Measurements from ENCODE around the gene HEMGN. TPM values are rescaled to one million over a fixed set of nuclear protein-coding genes. Genes with fewer than 3 reads are reported as not detected.

Gene HEMGN
- total RNA-seq, 2 experiments from 2014 or later: 1.2 to 1.4 TPM

DNA sequence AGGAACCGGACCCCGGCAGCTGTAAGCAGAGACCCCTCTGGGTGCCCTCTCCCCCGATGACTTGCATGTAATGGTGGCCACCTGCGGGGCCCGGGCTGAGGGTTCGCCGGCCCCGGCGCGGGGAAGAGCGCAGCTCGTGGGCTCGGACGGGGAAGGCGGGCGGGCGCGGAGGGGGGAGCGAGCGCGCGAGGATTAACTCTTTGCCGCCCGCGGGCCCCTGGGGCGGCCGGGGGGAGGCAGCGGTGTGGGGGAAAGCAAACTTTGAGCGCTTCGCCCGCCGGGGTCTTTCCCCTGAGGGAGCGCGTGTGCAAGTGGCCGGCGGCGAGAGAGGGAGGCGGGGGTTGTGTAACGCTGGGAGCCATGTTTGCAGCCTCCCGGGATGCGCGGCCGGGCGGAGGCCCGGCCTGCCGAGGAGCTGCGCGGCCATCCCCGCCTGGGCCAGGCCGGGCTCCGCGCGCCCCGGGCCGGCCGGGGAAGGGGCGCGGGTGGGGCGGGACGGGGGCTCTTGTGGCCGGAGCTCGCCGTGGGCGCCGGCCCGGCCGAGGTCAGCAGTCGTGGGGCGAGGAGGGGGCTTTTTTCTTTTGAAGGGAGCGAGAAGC lies 45.7 kb upstream of the HEMGN start:
- peak; percentile 9 for ATAC-seq
- Mint-ChIP-seq H3K36me3 (ENCODE audit: low read depth) (peaks cover 35% of the 10 kb centered on the region), H3K4me3 (peak overlapping the region; percentile 83), H3K4me1 (ENCODE audit: low read depth) (peaks cover 58% of the 10 kb centered on the region), H3K27ac (peak overlapping the region; percentile 93), H3K27me3 (no peaks in the 10 kb centered on the region), H3K9me3 (no peaks in the 10 kb centered on the region)
- ChIA-PET POLR2A (interaction anchor here (0.7 to 17.6 kb wide), 22 partner anchors 9 to 1135 kb away, joined by 3 to 201 read pairs (median 4); partner anchors contain the start of genes HEMGN, TBC1D2 and TRMO), CTCF (interaction anchor here (0.8 to 8.4 kb wide), 7 partner anchors 10 to 61 kb away, joined by 3 to 74 read pairs (median 3); partner anchors contain the start of gene TRMO)
- TF ChIP-seq, protein P1, sequence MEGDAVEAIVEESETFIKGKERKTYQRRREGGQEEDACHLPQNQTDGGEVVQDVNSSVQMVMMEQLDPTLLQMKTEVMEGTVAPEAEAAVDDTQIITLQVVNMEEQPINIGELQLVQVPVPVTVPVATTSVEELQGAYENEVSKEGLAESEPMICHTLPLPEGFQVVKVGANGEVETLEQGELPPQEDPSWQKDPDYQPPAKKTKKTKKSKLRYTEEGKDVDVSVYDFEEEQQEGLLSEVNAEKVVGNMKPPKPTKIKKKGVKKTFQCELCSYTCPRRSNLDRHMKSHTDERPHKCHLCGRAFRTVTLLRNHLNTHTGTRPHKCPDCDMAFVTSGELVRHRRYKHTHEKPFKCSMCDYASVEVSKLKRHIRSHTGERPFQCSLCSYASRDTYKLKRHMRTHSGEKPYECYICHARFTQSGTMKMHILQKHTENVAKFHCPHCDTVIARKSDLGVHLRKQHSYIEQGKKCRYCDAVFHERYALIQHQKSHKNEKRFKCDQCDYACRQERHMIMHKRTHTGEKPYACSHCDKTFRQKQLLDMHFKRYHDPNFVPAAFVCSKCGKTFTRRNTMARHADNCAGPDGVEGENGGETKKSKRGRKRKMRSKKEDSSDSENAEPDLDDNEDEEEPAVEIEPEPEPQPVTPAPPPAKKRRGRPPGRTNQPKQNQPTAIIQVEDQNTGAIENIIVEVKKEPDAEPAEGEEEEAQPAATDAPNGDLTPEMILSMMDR (IDR thresholded peaks at IDR 0.05): no peak
- DNase-seq: peak; percentile 63
- intact Hi-C loops (cut with micrococcal nuclease): loop anchor here (2.0 kb wide), 1 partner anchor 61 kb away; the partner anchor contains the start of gene TRMO

DNA sequence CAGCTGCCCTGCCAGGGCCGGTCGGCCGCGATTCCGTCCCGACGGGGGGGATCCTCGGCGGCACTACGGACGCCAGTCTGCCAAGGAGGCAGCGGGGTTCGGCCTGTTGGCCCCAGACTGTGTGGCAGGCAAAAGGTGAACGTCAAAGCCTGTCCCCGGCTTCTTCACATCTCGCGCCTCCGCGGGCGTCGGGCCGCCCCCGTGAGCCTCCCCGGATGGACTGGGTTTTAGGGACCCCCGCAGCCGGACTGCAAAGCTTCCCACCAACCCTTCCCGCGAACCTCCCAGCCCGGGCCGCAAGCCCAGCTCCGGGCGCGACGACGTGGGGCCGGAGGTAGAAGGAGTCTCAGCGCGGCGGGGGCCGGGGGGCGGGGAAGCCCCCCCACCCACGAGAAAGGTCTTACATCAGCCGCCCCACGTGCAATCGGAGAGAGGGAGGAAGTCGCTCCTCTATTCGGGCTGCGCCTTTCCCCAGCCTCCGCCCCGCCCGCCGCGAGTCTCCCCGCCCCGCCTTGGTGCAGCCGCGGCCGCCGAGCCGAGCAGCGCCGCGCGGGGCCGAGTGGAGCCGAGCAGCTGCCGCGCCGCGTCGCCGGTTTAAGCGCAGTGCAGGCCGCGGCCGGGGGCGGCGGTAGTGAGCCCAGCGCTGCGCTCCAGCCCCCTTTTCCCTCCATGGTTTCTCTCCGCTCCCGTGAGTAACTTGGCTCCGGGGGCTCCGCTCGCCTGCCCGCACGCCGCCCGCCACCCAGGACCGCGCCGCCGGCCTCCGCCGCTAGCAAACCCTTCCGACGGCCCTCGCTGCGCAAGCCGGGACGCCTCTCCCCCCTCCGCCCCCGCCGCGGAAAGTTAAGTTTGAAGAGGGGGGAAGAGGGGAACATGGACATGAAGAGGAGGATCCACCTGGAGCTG lies 45.0 kb upstream of the HEMGN start, which contains the start of gene ANP32B:
Gene ANP32B, plus strand, starts transcription at position 659 of the 906 bp plus-strand sequence. Its CDS starts 215 bp downstream, at position 874.
- no peaks in the 10 kb centered on the region for H3K9me3 Mint-ChIP-seq
- DNase-seq (peak; percentile 96), ATAC-seq (peak; percentile 88)
- H3K4me1 Mint-ChIP-seq (ENCODE audit: low read depth): peaks cover 53% of the 10 kb centered on the region
- peak within 1 kb of the TSS; percentile 83 for H3K4me3 Mint-ChIP-seq
- intact Hi-C loops (cut with micrococcal nuclease): loop anchor here (2.0 kb wide), 1 partner anchor 60 kb away; the partner anchor contains the start of gene TRMO
- TF ChIP-seq, protein P1 (IDR thresholded peaks at IDR 0.05): peak; percentile 92
- POLR2A ChIA-PET: interaction anchor here (0.7 to 17.6 kb wide), 25 partner anchors 9 to 1136 kb away, joined by 3 to 201 read pairs (median 4); partner anchors contain the start of genes HEMGN, TBC1D2 and TRMO
- H3K27ac Mint-ChIP-seq: peak within 1 kb of the TSS; percentile 93
- peaks cover 29% of the 10 kb centered on the region for H3K36me3 Mint-ChIP-seq (ENCODE audit: low read depth)
- H3K27me3 Mint-ChIP-seq: no peaks in the 10 kb centered on the region
- CTCF ChIA-PET: interaction anchor here (0.8 to 8.4 kb wide), 11 partner anchors 9 to 63 kb away, joined by 3 to 74 read pairs (median 3); partner anchors contain the start of gene TRMO

GRCh38 chr9:97981846-97982682 lies 44.1 kb upstream of the HEMGN start:
- peaks cover 45% of the 10 kb centered on the region for H3K4me1 Mint-ChIP-seq (ENCODE audit: low read depth)
- ATAC-seq: no peak
- H3K36me3 Mint-ChIP-seq (ENCODE audit: low read depth): peaks cover 20% of the 10 kb centered on the region
- H3K27ac Mint-ChIP-seq: peak overlapping the region; percentile 88
- no peaks in the 10 kb centered on the region for H3K9me3 Mint-ChIP-seq
- intact Hi-C loops (cut with micrococcal nuclease): loop anchor here (2.0 kb wide), 1 partner anchor 59 kb away; the partner anchor contains the start of gene TRMO
- H3K27me3 Mint-ChIP-seq: no peaks in the 10 kb centered on the region
- ChIA-PET CTCF (interaction anchor here (0.8 to 8.4 kb wide), 10 partner anchors 11 to 63 kb away, joined by 3 to 74 read pairs (median 4); partner anchors contain the start of gene TRMO), POLR2A (interaction anchor here (0.9 to 17.6 kb wide), 18 partner anchors 8 to 126 kb away, joined by 3 to 201 read pairs (median 8); partner anchors contain the start of genes HEMGN and TRMO)
- no peak for DNase-seq
- H3K4me3 Mint-ChIP-seq: peak overlapping the region; percentile 83
- TF ChIP-seq, protein P1 (IDR thresholded peaks at IDR 0.05): no peak
